ENCODE results near the gene NCAM1. TPM values are rescaled to one million over a fixed set of nuclear protein-coding genes. Genes with fewer than 3 reads are reported as not detected.

NCAM1 gene
- total and polyA plus RNA-seq, 2 donors from 2014 or later = 1.7 to 3.0 TPM

DNA sequence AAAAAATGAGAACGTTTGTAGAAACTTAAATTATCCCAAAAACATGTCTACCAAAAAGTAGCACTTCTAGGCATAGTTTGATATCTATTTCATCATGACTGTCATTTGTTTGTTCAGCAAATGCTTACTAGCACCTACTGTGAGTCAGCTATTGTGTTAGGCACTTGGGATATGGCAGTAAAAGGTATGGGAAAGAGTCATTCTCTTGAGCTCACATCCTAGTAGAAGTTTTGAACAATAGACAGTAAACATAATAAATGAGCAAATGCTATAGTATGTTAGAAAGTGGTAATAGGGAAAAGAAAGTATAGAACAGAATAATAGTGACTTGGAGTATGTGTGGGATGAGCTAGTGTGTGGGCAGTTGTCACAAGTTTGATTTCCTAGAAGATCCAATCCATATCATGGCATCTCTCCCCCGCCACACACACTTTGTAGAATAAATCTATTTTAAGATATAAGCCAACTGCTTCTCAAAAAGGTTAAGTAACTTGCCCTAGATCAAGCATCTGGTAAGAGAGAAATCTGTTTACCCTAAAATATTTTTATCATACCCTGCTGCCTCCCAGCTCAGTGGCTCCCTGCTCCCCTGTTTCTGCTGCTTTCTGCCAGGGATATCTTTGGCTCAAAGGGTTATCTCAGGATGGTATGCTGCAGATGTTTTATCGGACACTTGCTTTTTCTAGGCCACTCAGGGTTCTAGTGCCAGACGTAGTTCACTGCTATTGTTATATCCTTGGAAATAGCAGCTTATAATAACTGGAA, 129.7 kb downstream of the NCAM1 start:
- H3K27me3 ChIP-seq (ENCODE audit: control insufficient read depth, insufficient read depth, low read length) = no peaks in the 10 kb centered on the region
- DNase-seq (no peak), FAIRE-seq (no peak)
- H3K36me3 ChIP-seq (ENCODE audit: control insufficient read depth in 2 of 3, insufficient read depth in 3 of 3, low read length in 3 of 3) = no peaks in the 10 kb centered on the region
- TF ChIP-seq CTCF (IDR thresholded peaks at IDR 0.05; ENCODE audit: borderline replicate concordance, extremely low read depth, insufficient read depth) = no peak
- intact Hi-C loops (cut with DNase I) = no loop called here
- H3K9ac ChIP-seq (ENCODE audit: low read length in 3 of 3) = no peak overlapping the region
- H3K4me1 ChIP-seq (ENCODE audit: control insufficient read depth in 2 of 3, insufficient read depth in 2 of 3, low read depth in 1 of 3, low read length in 3 of 3) = no peaks in the 10 kb centered on the region
- H3K27ac ChIP-seq (ENCODE audit: low read depth in 2 of 2, low read length in 2 of 2) = no peak overlapping the region
- H3K4me3 ChIP-seq (ENCODE audit: low read length in 3 of 3) = no peak overlapping the region
- no peaks in the 10 kb centered on the region for H3K9me3 ChIP-seq (ENCODE audit: control insufficient read depth in 2 of 3, insufficient read depth in 1 of 3, low read length in 3 of 3)

GRCh38 chr11:113091481-113091780, 130.2 kb downstream of the NCAM1 start:
- Histone ChIP-seq H3K4me1 (ENCODE audit: control insufficient read depth in 2 of 3, insufficient read depth in 2 of 3, low read depth in 1 of 3, low read length in 3 of 3) (no peaks in the 10 kb centered on the region), H3K4me3 (ENCODE audit: low read length in 3 of 3) (no peak overlapping the region), H3K9ac (ENCODE audit: low read length in 3 of 3) (no peak overlapping the region), H3K36me3 (ENCODE audit: control insufficient read depth in 2 of 3, insufficient read depth in 3 of 3, low read length in 3 of 3) (no peaks in the 10 kb centered on the region), H3K9me3 (ENCODE audit: control insufficient read depth in 2 of 3, insufficient read depth in 1 of 3, low read length in 3 of 3) (no peaks in the 10 kb centered on the region), H3K27ac (ENCODE audit: low read depth in 2 of 2, low read length in 2 of 2) (no peak overlapping the region), H3K27me3 (ENCODE audit: control insufficient read depth, insufficient read depth, low read length) (no peaks in the 10 kb centered on the region)
- intact Hi-C loops (cut with DNase I) = no loop called here
- TF ChIP-seq CTCF (IDR thresholded peaks at IDR 0.05; ENCODE audit: borderline replicate concordance, extremely low read depth, insufficient read depth) = no peak
- DNase-seq (no peak), FAIRE-seq (no peak)

DNA sequence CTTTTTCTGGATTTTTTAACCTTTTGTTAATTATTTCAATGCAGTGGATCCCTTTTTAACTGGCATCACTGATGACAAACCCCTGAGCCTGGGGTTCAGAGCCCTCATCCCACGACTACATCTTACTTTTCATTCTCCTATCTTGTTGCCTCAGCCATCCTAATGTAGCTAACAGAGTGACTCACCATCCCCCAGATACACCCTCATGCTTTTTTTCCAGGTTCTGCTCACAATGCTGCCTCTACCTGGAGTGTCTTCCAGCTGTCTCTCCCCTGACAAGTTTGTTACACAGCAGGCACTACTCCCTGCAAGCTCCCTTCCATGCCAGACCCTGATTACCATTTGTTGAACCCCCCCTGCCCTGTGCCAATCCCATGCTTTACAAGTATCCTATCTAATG, 135.4 kb downstream of the NCAM1 start:
- DNase-seq (no peak), FAIRE-seq (no peak)
- TF ChIP-seq CTCF (IDR thresholded peaks at IDR 0.05; ENCODE audit: borderline replicate concordance, extremely low read depth, insufficient read depth) = no peak
- intact Hi-C loops (cut with DNase I) = no loop called here
- Histone ChIP-seq H3K9me3 (ENCODE audit: control insufficient read depth in 2 of 3, insufficient read depth in 1 of 3, low read length in 3 of 3) (no peaks in the 10 kb centered on the region), H3K36me3 (ENCODE audit: control insufficient read depth in 2 of 3, insufficient read depth in 3 of 3, low read length in 3 of 3) (no peaks in the 10 kb centered on the region), H3K27me3 (ENCODE audit: control insufficient read depth, insufficient read depth, low read length) (no peaks in the 10 kb centered on the region), H3K27ac (ENCODE audit: low read depth in 2 of 2, low read length in 2 of 2) (no peak overlapping the region), H3K4me3 (ENCODE audit: low read length in 3 of 3) (no peak overlapping the region), H3K4me1 (ENCODE audit: control insufficient read depth in 2 of 3, insufficient read depth in 2 of 3, low read depth in 1 of 3, low read length in 3 of 3) (no peaks in the 10 kb centered on the region), H3K9ac (ENCODE audit: low read length in 3 of 3) (no peak overlapping the region)
